Measurements from ENCODE around the gene RNF14.
"Not testable (repeated sequence)": the region's sequence is repeated elsewhere in the genome, so short reads cannot be mapped to it uniquely, and the experiment has no call there.

The RNF14 gene

DNA sequence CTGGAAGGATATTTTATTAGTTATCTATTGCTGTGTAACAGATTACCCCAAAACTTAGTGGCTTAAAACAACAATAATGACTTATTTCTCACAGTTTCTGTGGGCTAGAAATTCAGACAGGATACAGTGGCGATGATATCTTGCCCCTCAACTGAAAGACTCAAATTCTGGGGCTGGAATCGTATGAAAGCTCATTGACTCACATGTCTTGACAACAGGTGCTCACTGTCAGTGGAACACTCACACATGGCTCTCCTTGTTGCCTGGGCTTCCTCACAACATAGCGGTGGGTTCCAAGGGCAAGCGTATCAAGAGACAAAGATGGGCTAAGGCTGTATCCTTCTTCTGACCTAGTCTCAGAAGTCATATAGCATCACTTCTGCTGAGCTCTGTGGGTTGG, 47.7 kb downstream of the RNF14 start:
- DNase-seq, result no peak

DNA sequence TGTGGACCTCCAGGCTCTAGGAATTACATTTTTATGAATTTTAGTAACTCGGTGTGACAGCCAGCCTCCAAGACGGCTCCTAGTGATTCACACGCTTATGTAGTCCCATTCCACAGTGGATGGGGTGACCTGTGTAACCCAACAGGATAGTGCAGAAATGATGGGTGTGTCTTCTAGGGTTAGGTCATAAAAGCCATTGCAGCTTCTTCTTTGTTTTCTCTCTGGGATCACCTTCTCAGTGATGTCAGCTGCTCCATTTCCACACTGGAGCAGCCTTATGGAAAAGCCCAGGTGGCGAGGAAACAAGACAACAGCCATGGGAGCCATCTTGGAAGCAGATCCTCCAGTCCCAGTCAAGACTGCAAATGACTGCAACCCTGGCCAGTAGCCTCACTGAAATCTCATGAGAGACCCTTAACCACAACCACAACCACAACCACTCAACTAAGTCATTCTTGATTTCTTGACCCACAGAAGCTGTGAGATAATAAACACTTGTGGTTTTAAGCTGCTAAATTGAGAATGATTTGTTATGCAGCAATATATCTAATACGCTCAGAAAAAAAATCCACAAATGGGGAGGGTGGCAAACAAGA, 49.0 kb downstream of the RNF14 start:
- peak; percentile 68 for DNase-seq

DNA sequence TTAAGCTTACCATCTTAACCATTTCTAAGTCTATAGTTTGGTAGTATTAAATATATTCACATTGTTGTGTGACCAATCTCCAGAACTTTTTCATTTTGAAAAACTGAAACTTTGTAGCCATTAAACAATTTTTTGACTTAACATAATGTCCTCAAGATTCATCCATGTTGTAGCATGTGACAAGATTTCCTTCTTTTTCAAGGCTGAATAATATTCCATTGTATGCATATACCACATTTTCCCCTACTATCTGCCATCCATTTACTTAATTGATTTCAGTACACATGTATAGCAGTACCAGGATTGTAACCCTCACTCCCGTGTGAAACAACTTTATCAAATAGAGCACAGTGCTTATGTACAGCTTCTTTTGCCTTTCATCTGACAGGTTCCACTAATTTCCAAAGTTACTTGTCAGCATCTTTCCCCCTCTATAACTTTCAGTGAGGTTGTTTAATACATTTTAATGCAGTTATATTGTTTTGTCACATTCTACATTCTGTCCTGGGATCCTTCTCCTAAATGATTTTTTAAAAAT, 51.3 kb downstream of the RNF14 start:
- no peak for DNase-seq

DNA sequence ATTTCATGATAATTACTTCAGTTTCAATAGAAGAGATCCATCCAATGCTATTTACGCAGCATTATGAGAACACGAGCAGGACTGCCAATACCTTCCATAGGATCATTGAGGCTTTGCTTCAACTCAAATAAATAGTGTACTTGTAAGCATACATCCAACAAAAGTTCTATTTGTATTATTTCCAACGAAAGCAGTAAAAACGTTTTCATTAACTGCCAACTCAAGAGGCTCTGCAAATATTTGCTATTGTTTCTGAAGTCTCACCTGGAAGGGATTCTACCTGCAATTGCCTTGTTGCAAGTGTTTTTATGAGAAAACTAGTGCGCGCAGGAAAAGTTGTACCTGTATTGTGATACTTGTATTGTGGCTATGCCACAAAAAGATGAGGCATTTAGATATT, 54.9 kb downstream of the RNF14 start:
- no peak for DNase-seq

DNA sequence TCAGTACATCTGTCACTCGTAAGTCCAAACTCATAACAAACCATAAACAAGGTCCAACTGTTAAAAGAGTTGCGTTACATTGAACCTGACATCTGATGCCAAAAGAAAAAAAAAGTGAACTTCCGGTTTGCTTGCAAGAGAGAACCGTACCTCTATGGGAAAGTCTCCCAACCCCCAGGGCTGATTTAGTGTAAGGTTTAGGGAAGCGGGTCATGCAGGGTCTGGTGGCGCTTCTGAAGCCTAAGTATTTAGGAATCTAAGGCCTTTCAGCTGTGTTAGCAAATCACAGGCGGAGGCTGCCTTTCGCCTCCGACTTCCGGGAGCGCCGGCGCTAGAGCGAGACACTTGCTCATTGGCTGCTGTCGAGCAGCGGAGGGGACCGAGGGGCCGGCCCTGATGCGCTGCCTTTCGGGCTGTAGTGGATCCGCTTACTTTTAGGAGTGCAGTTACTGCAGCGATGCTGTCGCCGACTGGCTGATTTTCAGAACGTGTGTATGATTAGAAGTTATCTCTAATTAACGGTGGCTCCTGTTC, 55.9 kb downstream of the RNF14 start:
- DNase-seq, result peak; percentile 91

DNA sequence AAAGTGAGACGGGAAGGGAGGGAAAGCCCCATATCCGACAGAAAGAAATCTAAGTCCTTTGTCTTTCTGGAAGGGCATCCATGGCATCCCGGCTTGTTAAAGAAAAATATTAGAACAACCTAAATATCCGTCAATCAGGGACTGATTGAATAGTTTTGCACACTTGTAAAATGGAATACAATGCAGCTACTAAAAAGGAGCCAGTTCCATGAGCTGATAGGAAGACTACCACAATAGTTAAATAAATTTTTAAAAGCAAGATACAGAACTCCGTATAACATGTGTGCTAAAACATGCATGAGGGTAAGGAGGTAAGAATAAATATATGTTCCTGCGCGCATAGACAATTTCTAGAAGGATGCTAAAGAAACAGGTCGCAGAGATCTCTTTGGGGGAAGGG, 56.7 kb downstream of the RNF14 start:
- no peak for DNase-seq

DNA sequence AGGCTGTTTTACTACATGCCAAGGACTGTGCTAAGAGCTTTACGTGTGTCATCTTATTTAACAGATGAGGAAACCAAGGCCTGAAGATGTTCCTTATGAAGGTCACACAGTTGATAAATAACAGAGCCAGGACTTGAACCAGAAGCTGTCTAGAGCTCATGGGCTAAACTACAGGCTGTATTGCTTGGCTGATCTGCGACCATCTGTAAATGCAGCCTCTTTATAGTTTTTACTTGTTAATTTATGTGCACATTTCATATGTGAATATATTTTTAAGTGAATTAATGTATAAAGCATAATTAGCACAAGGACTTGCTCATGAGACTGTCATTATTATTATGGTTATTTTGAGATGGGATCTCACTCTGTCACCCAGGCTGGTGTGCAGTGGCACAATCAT, 63.2 kb downstream of the RNF14 start:
- DNase-seq, result no peak

DNA sequence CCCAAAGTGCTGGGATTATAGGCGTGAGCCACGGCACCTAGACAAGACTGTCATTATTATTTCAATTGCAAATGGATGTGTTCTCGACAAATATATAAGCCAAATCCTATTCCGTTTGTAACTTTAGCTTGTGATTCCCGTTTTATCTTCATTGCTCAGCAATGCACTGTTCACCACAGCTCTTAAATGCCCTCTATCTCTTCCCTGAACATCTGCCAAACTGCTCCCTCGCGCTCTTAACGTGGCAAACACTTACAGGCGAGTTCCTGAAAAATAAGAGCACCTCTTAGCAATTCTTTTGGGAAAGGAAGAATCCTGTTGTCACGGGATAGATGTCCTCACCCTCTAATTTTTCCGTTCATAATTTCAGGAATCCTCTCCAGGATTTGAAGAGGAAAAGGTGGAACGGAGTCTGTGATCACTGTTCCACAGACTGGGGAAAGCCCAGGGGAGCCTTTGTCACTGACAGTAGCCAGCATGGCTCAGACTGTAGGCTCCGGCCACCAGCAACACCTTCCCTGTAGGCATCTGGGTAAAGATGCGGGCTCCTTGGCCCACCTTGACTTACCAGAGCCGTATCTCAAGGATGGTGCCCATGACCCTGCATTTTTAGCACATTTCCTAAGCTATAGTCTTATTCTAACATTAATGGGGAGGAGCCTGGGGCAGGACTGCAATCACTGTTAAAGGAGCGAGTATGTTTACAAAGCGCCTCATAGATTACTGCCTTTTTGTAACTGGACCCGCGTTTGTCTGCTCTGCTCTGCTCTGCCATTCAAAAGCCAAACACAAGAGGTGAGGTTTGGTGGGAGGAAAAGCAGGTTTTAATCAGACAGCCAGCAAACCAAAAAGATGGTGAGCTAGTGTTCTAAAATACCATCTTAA, 64.1 kb downstream of the RNF14 start:
- DNase-seq, result peak; percentile 61

DNA sequence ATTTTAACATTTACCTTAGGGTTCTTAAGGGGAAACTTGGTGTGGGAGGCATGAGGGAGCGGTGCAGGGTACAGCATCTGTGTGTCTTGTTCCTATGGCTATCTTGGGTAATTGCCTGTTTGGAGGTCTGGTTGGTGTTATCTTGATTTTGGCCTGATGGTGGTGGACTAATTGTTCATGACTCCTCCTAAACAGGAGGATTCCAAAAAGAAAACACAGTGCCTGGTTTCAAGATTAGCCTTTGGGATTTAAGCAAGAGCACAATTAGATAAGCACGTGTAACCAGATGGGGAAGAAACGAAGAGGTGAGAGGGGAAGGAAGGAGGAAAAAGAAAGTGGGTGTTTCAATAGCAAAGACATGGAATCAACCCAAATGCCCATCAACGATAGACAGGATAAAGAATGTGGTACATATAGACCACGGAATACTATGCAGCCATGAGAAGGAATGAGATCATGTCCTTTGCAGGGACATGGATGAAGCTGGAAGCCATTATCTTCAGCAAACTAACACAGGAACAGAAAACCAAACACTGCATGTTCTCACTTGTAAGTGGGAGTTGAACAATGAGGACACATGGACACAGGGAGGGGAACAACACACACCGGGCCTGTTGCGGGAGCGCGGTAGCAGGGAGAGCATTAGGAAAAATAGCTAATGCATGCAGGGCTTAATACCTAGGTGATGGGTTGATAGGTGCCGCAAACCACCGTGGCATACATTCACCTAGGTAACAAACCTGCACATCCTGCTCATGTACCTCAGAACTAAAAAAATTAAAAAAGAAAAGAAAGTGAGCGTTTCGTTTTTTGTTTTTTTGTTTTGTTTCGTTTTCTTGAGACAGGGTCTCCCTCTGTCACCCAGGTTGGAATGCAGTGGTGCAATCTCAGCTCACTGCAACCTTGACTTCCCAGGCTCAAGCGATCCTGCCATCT, 65.0 kb downstream of the RNF14 start:
- not testable (repeated sequence) for DNase-seq

DNA sequence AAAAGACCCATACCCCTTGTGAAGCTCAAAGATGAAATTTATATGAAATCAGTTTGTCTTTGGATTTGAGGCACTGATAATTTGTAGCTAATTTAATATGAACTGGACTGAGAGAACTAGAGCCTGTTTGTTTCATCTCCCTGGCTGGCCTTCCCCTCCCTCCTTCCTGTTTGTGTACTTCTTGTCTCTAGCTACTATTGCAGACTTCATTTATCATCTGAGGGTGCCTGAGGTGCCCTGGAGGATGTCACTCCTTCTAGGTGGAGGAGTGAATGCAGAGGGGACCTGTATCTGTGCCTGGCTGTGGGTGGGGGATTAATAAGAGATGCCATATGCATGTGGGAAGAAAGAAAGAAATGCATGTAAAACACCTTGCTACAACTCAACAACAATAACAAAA, 66.1 kb downstream of the RNF14 start:
- DNase-seq, result no peak

DNA sequence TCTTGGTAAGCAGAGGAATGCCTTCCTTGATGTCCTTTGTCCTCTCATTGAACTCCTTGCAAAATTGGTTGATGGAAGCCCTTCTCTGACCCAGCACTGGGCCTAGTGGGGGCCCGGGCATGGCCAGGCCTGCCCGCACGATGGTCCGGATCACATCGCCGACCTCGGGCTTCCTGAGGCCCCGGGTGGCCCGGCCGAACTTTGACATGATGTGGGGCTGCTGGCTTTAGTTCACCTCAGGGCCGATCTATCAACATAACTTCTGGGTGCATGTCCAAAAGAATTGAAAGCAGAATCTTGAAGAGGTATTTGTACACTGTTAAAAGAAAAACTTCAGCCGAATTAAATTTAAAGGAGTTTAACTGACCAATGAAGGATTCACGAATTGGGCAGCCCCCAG, 68.0 kb downstream of the RNF14 start:
- no peak for DNase-seq

DNA sequence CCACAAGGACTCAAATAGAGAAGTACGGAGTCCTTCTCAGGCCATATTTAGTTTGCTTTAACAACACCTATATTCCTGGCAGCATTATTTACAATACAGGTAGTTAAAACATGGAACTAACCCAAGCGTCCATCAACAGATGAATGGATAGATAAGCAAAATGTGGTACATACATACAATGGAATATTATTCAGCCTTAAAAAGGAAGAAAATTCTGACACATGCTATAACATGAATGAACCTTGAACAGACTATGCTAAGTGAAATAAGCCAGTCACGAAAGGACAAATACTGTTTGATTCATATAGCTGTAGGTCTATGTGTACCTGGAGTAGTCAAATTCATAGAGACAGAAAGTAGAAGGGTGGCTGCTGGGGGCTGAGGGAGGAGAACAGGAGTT, 68.7 kb downstream of the RNF14 start:
- not testable (repeated sequence) for DNase-seq

DNA sequence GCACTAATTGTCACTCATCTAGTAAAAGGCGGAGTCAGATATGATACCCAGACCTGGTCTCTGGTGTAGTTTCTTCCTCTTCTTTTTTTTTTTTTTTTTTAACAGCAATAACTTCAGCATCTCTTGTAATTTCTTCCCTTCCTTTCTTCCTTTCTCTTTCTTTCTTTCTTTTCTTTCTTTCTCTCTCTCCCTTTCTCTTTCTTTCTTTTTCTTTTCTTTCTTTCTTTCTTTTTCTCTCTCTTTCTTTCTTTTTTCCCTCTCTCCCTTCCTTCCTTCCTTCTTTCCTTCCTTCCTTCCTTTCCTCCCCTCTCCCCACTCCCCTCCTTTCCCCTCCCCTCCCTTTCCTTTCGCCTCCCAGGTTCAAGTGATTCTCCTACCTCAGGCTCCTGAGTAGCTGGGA, 69.8 kb downstream of the RNF14 start:
- no peak for DNase-seq

Data from OCI-M1 (cell line).